ENCODE data around the gene TBC1D7.

DNA sequence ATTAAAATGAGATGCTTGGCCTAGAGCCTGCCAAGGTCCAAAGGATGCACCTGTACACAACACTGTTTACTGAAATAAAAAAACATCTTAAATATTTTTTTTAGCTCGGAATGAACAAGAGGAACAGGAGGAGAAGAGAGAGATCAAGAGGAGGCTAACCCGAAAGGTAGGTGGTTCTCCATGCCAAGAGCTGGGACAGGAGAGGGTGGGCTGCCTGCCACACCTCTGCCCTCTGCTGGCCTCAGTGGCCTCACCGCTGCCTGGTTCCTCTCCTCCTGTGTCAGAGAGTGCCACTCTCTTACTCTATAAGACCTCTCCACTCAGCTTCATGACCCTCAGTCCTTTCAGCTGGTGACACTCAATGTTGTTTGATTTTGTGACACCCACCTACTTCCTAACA lies 50.2 kb downstream of the TBC1D7 start:
- no peak for TF ChIP-seq EZH2phosphoT487 (IDR thresholded peaks at IDR 0.05; ENCODE audit: insufficient read depth, low read depth)
- no peak for TF ChIP-seq EZH2 (IDR thresholded peaks at IDR 0.05; ENCODE audit: insufficient read depth, poor library complexity, severe bottlenecking)

Data from GM23248 (cell line).